H9 (cell line): Measurements from ENCODE around the gene MRPL36. TPM values are rescaled to one million over a fixed set of nuclear protein-coding genes. Genes with fewer than 3 reads are reported as not detected.

Source experiments
- DNase-seq: peaks from one replicate; pipeline ENCODE4 v3.0.0-alpha.2; 2017
- H2AFZ ChIP-seq: one replicate; pipeline ENCODE4 v1.6.1; 2013; ENCODE audit warnings: mild to moderate bottlenecking, low read length, control low read depth, moderate library complexity
- H2AK5ac ChIP-seq: 2 replicates; pipeline ENCODE4 v1.6.1; 2013; ENCODE audit warnings: low read length, control low read depth, mixed read lengths; ENCODE audit not compliant: insufficient read length
- H2BK120ac ChIP-seq: one replicate; pipeline ENCODE4 v1.6.1; 2013; ENCODE audit warnings: low read depth, mild to moderate bottlenecking, low read length, control low read depth, inconsistent platforms; ENCODE audit not compliant: poor library complexity, severe bottlenecking
- H2BK12ac ChIP-seq: 2 replicates; pipeline ENCODE4 v1.6.1; 2013; ENCODE audit warnings: low read length, control low read depth, mixed read lengths, low read depth; ENCODE audit not compliant: insufficient read length
- H2BK15ac ChIP-seq: 2 replicates; pipeline ENCODE4 v1.6.1; 2013; ENCODE audit warnings: low read depth, low read length, control low read depth
- H2BK20ac ChIP-seq: one replicate; pipeline ENCODE4 v1.6.1; 2013; ENCODE audit warnings: low read depth, mild to moderate bottlenecking, low read length, control low read depth, inconsistent platforms; ENCODE audit not compliant: poor library complexity, severe bottlenecking
- H2BK5ac ChIP-seq: 2 replicates; pipeline ENCODE4 v1.6.1; 2013; ENCODE audit warnings: low read length, control low read depth, mixed read lengths; ENCODE audit not compliant: insufficient read length
- H3K14ac ChIP-seq: 2 replicates; pipeline ENCODE4 v1.6.1; 2013; ENCODE audit warnings: low read length, control low read depth; ENCODE audit not compliant: insufficient read depth
- H3K18ac ChIP-seq: 2 replicates; pipeline ENCODE4 v1.6.1; 2013; ENCODE audit warnings: low read depth, mild to moderate bottlenecking, mixed read lengths, low read length, control low read depth; ENCODE audit not compliant: insufficient read length
- H3K23ac ChIP-seq: 2 replicates; pipeline ENCODE4 v1.6.1; 2013; ENCODE audit warnings: low read length, control low read depth, mixed read lengths, low read depth; ENCODE audit not compliant: insufficient read length
- H3K23me2 ChIP-seq: 2 replicates; pipeline ENCODE4 v1.6.1; 2013; ENCODE audit warnings: low read depth, mild to moderate bottlenecking, mixed read lengths, low read length, control low read depth; ENCODE audit not compliant: insufficient read length, poor library complexity, severe bottlenecking
- H3K27ac ChIP-seq: 2 replicates; pipeline ENCODE4 v1.5.1; 2013; ENCODE audit warnings: low read length, control low read depth, mixed read lengths, low read depth; ENCODE audit not compliant: insufficient read length
- H3K27me3 ChIP-seq: 2 replicates; pipeline ENCODE4 v1.6.1; 2013; ENCODE audit warnings: low read length, control low read depth, inconsistent platforms; ENCODE audit not compliant: insufficient read depth
- H3K4ac ChIP-seq: 2 replicates; pipeline ENCODE4 v1.6.1; 2013; ENCODE audit warnings: low read depth, mild to moderate bottlenecking, control low read depth, inconsistent platforms, low read length, moderate library complexity
- H3K4me1 ChIP-seq: 2 replicates; pipeline ENCODE4 v1.6.1; 2013; ENCODE audit warnings: low read length, control low read depth, inconsistent platforms; ENCODE audit not compliant: insufficient read depth
- H3K4me2 ChIP-seq: 2 replicates; pipeline ENCODE4 v1.6.1; 2013; ENCODE audit warnings: low read length, control low read depth, mixed read lengths; ENCODE audit not compliant: insufficient read length, insufficient read depth
- H3K56ac ChIP-seq: 2 replicates; pipeline ENCODE4 v1.6.1; 2013; ENCODE audit warnings: low read depth, mild to moderate bottlenecking, mixed read lengths, low read length, control low read depth; ENCODE audit not compliant: insufficient read length
- H3K79me1 ChIP-seq: 2 replicates; pipeline ENCODE4 v1.6.1; 2013; ENCODE audit warnings: low read depth, mild to moderate bottlenecking, moderate library complexity, low read length, control low read depth, inconsistent platforms; ENCODE audit not compliant: insufficient read depth, poor library complexity, severe bottlenecking
- H3K79me2 ChIP-seq: 2 replicates; pipeline ENCODE4 v1.6.1; 2013; ENCODE audit warnings: low read length, control low read depth, inconsistent platforms; ENCODE audit not compliant: insufficient read depth
- H3K9ac ChIP-seq: 2 replicates; pipeline ENCODE4 v1.6.1; 2013; ENCODE audit warnings: low read length, control low read depth, mixed read lengths; ENCODE audit not compliant: insufficient read length; ENCODE audit errors: extremely low read depth
- H3K9me3 ChIP-seq: one replicate; pipeline ENCODE4 v1.6.1; 2013; ENCODE audit warnings: low read depth, low read length, inconsistent platforms; ENCODE audit not compliant: control insufficient read depth
- H3T11ph ChIP-seq: one replicate; pipeline ENCODE4 v1.6.1; 2013; ENCODE audit warnings: mild to moderate bottlenecking, low read length, control low read depth, inconsistent platforms
- H4K20me1 ChIP-seq: one replicate; pipeline ENCODE4 v1.6.1; 2013; ENCODE audit not compliant: control insufficient read depth, insufficient read length, insufficient read depth
- H4K5ac ChIP-seq: 2 replicates; pipeline ENCODE4 v1.6.1; 2013; ENCODE audit warnings: low read depth, mild to moderate bottlenecking, mixed read lengths, low read length, control low read depth; ENCODE audit not compliant: insufficient read length
- H4K8ac ChIP-seq: replicated peaks from 2 replicates; pipeline ENCODE4 v1.6.1; 2013; ENCODE audit warnings: low read length, control low read depth, mixed read lengths, low read depth; ENCODE audit not compliant: insufficient read length
- H4K91ac ChIP-seq: 2 replicates; pipeline ENCODE4 v1.6.1; 2013; ENCODE audit warnings: low read depth, mild to moderate bottlenecking, moderate library complexity, mixed read lengths, low read length, control low read depth; ENCODE audit not compliant: insufficient read length
- H3K27ac Mint-ChIP-seq, 3 experiments: 2 replicates in 2 of 3; 3 replicates in 1 of 3; pipeline ENCODE4 v1.8.0; 2020 to 2021; ENCODE audit warnings: mixed read lengths in 3 of 3, mild to moderate bottlenecking in 1 of 3, moderate library complexity in 1 of 3
- H3K27me3 Mint-ChIP-seq: 2 replicates; pipeline ENCODE4 v1.8.0; 2021; ENCODE audit warnings: low read depth, mild to moderate bottlenecking, moderate library complexity, mixed read lengths
- H3K36me3 Mint-ChIP-seq, 3 experiments: 2 replicates in 2 of 3; 3 replicates in 1 of 3; pipeline ENCODE4 v1.8.0; 2020 to 2021; ENCODE audit warnings: low read depth in 3 of 3, mixed read lengths in 3 of 3; ENCODE audit not compliant: insufficient read depth in 1 of 3
- H3K4me1 Mint-ChIP-seq, 2 experiments: 2 replicates each; pipeline ENCODE4 v1.8.0; 2020; ENCODE audit warnings: mixed read lengths in 2 of 2
- H3K4me3 Mint-ChIP-seq, 2 experiments: 2 replicates in 1 of 2; 3 replicates in 1 of 2; pipeline ENCODE4 v1.8.0; 2020 to 2021; ENCODE audit warnings: mild to moderate bottlenecking in 2 of 2, mixed read lengths in 2 of 2, moderate library complexity in 1 of 2
- H3K9me3 Mint-ChIP-seq, 2 experiments: 2 replicates in 1 of 2; 3 replicates in 1 of 2; pipeline ENCODE4 v1.8.0; 2020; ENCODE audit warnings: mild to moderate bottlenecking in 2 of 2, mixed read lengths in 2 of 2, moderate library complexity in 1 of 2
- CTCF ChIP-seq: fragments of 200-600 bp; sonication (generic); conservative IDR thresholded peaks from 3 replicates; pipeline ENCODE4 v1.8.0; 2021; ENCODE audit warnings: antibody characterized with exemption, mild to moderate bottlenecking
- WGBS: extraction: QIAGEN DNeasy Blood & Tissue Kit; methylation state at CpG from one replicate; pipeline ENCODE4 v1.1.7; 2013; ENCODE audit warnings: missing lambda C conversion rate, low lambda C conversion rate, mixed read lengths; ENCODE audit not compliant: insufficient read length; ENCODE audit errors: extremely low coverage; 5-methylcytosine and 5-hydroxymethylcytosine counted together
- total RNA-seq: library from RNA; stranded (reverse); gene quantifications from 2 replicates; pipeline ENCODE4 v1.2.1, GENCODE V29; 2021

The MRPL36 gene
- total RNA-seq, 1 experiment from 2014 or later, result 67.3 TPM

DNA sequence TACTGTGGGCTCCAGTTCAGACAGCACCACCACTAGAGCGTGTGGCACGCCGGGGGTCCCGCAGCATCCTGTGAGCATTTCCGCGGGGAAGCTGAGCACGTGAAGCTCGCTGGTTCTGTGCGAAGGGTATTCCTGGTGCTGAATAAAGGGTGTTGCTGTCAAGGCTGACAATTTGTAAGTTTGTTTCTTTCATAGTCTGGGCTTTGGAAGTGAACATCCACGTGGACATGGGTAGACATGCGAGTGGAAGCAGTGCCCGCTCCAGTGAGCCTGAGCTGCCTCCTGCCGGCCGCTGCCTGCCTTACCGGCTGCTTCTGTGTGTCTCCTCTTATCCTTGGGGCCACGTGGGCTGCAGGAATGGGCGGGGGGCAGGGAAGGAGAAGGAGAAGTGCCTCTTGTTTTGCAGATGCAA, 16.2 kb upstream of the MRPL36 start:
- Histone ChIP-seq H4K5ac (no peak overlapping the region), H2BK20ac (no peak overlapping the region), H3K9me3 (no peaks in the 10 kb centered on the region), H3K23ac (no peak overlapping the region), H4K91ac (no peak overlapping the region), H3K56ac (no peak overlapping the region), H4K8ac (no peak overlapping the region), H3K79me2 (no peaks in the 10 kb centered on the region), H2BK12ac (no peak overlapping the region), H2AK5ac (no peak overlapping the region), H3K4me2 (no peak overlapping the region), H3K9ac (no peak overlapping the region), H2AFZ (no peak overlapping the region), H3K79me1 (peaks cover 3% of the 10 kb centered on the region), H2BK120ac (no peak overlapping the region), H3K27me3 (no peaks in the 10 kb centered on the region), H4K20me1 (peaks cover 2% of the 10 kb centered on the region), H3T11ph (no peak overlapping the region), H2BK15ac (no peak overlapping the region), H3K4me1 (no peaks in the 10 kb centered on the region), H3K23me2 (no peaks in the 10 kb centered on the region), H3K27ac (no peak overlapping the region), H3K14ac (no peak overlapping the region), H2BK5ac (no peak overlapping the region), H3K18ac (no peak overlapping the region), H3K4ac (no peak overlapping the region)
- no CpG with 5 or more reads among the region's 17 CpGs for WGBS
- Mint-ChIP-seq H3K4me1 (peaks cover 19 to 29% of the 10 kb centered on the region in 2 experiments), H3K27me3 (no peaks in the 10 kb centered on the region), H3K27ac (no peak overlapping the region), H3K4me3 (no peak overlapping the region), H3K36me3 (peaks cover 61 to 93% (median 91%) of the 10 kb centered on the region in 3 experiments), H3K9me3 (no peaks in the 10 kb centered on the region; a peak in 1 of 5 replicates)
- DNase-seq, result peak; percentile 49
- peak; percentile 46 for TF ChIP-seq CTCF
